ENCODE measurements around the gene C11orf58.

Gene C11orf58

GRCh38 chr11:16785520-16786128 lies 47.2 kb downstream of the C11orf58 start:
- peak; percentile 80 for DNase-seq (ENCODE audit: low spot score)

GRCh38 chr11:16786131-16786530 lies 47.7 kb downstream of the C11orf58 start:
- DNase-seq (ENCODE audit: low spot score) = peak; percentile 19

GRCh38 chr11:16787035-16787742 lies 48.7 kb downstream of the C11orf58 start:
- DNase-seq (ENCODE audit: low spot score) = no peak

- peak; percentile 78 for DNase-seq (ENCODE audit: low spot score)
Measured at GRCh38 chr11:16788141-16789062, 50.0 kb downstream of the C11orf58 start.

- no peak for DNase-seq (ENCODE audit: low spot score)
Measured at GRCh38 chr11:16789063-16789420, 50.6 kb downstream of the C11orf58 start.

GRCh38 chr11:16789560-16790485 lies 51.4 kb downstream of the C11orf58 start:
- DNase-seq (ENCODE audit: low spot score) = no peak

- no peak for DNase-seq (ENCODE audit: low spot score)
Measured at GRCh38 chr11:16790486-16791190, 52.2 kb downstream of the C11orf58 start.

- no peak for DNase-seq (ENCODE audit: low spot score)
Measured at GRCh38 chr11:16791191-16791961, 52.9 kb downstream of the C11orf58 start.

GRCh38 chr11:16792426-16792825 lies 54.0 kb downstream of the C11orf58 start:
- no peak for DNase-seq (ENCODE audit: low spot score)

- no peak for DNase-seq (ENCODE audit: low spot score)
Measured at GRCh38 chr11:16793009-16793408, 54.6 kb downstream of the C11orf58 start.

GRCh38 chr11:16793511-16793910 lies 55.1 kb downstream of the C11orf58 start:
- DNase-seq (ENCODE audit: low spot score) = no peak

- no peak for DNase-seq (ENCODE audit: low spot score)
Measured at GRCh38 chr11:16794047-16794818, 55.8 kb downstream of the C11orf58 start.

GRCh38 chr11:16795146-16795545 lies 56.7 kb downstream of the C11orf58 start:
- no peak for DNase-seq (ENCODE audit: low spot score)

- DNase-seq (ENCODE audit: low spot score) = no peak
Measured at GRCh38 chr11:16796311-16796710, 57.9 kb downstream of the C11orf58 start.

- DNase-seq (ENCODE audit: low spot score) = no peak
Measured at GRCh38 chr11:16797776-16798175, 59.3 kb downstream of the C11orf58 start.

- no peak for DNase-seq (ENCODE audit: low spot score)
Measured at GRCh38 chr11:16799221-16799620, 60.8 kb downstream of the C11orf58 start.

- DNase-seq (ENCODE audit: low spot score) = no peak
Measured at GRCh38 chr11:16799890-16800289, 61.4 kb downstream of the C11orf58 start.

GRCh38 chr11:16800382-16800781 lies 61.9 kb downstream of the C11orf58 start:
- DNase-seq (ENCODE audit: low spot score) = no peak

GRCh38 chr11:16801288-16801980 lies 63.0 kb downstream of the C11orf58 start:
- DNase-seq (ENCODE audit: low spot score) = no peak

Data from HuH-7 (cell line).